Suprapubic skin (tissue), 4 donors: Measurements from ENCODE around the gene MLKL.

Source experiments
- CTCF ChIP-seq, 2 donors: fragments of 200-600 bp in 1 of 2; fragments of 450-650 bp in 1 of 2; sonication (generic) in 1 of 2; IDR thresholded peaks; one replicate each; pipeline ENCODE4 v1.5.1; 2016 to 2019; ENCODE audit warnings: antibody characterized with exemption in 2 of 2, mild to moderate bottlenecking in 1 of 2, moderate library complexity in 1 of 2
- POLR2A ChIP-seq, 2 donors: fragments of 450-650 bp; IDR thresholded peaks; one replicate each; pipeline ENCODE4 v1.6.1; 2017; ENCODE audit warnings: antibody characterized with exemption in 2 of 2, mild to moderate bottlenecking in 2 of 2, moderate library complexity in 2 of 2
- POLR2AphosphoS5 ChIP-seq, 3 donors: sonication (generic); formaldehyde crosslinking; IDR thresholded peaks; one replicate each; pipeline ENCODE4 v1.6.1; 2017; ENCODE audit warnings: antibody characterized with exemption in 3 of 3

GRCh38 chr16:74734361-74735161 is 33.9 kb upstream of the MLKL start:
- TF ChIP-seq CTCF (IDR thresholded peaks at IDR 0.05), result no peak
- TF ChIP-seq POLR2A (IDR thresholded peaks at IDR 0.05), result no peak
- no peak for TF ChIP-seq POLR2AphosphoS5 (IDR thresholded peaks at IDR 0.05)
